ENCODE results near the gene YARS1.
"Not testable (repeated sequence)": the region's sequence is repeated elsewhere in the genome, so short reads cannot be mapped to it uniquely, and the experiment has no call there.

YARS1 gene

GRCh38 chr1:32817815-32818786 lies 943 bp upstream of the YARS1 start:
- DNase-seq (ENCODE audit: low spot score) = peak; percentile 62

GRCh38 chr1:32816676-32817158 lies 441 bp downstream of the YARS1 start:
- no peak for DNase-seq (ENCODE audit: low spot score)

- DNase-seq (ENCODE audit: low spot score) = no peak
Observed at GRCh38 chr1:32813941-32814739, 3.0 kb downstream of the YARS1 start.

GRCh38 chr1:32811917-32812316 lies 5.2 kb downstream of the YARS1 start:
- DNase-seq (ENCODE audit: low spot score) = no peak

GRCh38 chr1:32811265-32811664 lies 5.9 kb downstream of the YARS1 start:
- no peak for DNase-seq (ENCODE audit: low spot score)

- DNase-seq (ENCODE audit: low spot score) = no peak
Observed at GRCh38 chr1:32810358-32810757, 6.8 kb downstream of the YARS1 start.

GRCh38 chr1:32808580-32808979 lies 8.6 kb downstream of the YARS1 start:
- no peak for DNase-seq (ENCODE audit: low spot score)

GRCh38 chr1:32806910-32807523 lies 10.1 kb downstream of the YARS1 start:
- peak; percentile 57 for DNase-seq (ENCODE audit: low spot score)

- no peak for DNase-seq (ENCODE audit: low spot score)
Observed at GRCh38 chr1:32806290-32806689, 10.9 kb downstream of the YARS1 start.

GRCh38 chr1:32804460-32804859 lies 12.7 kb downstream of the YARS1 start:
- DNase-seq (ENCODE audit: low spot score) = not testable (repeated sequence)

- DNase-seq (ENCODE audit: low spot score) = no peak
Observed at GRCh38 chr1:32801096-32801715, 16.0 kb downstream of the YARS1 start.

- DNase-seq (ENCODE audit: low spot score) = no peak
Observed at GRCh38 chr1:32798679-32799416, 18.3 kb downstream of the YARS1 start.

GRCh38 chr1:32798191-32798590 lies 19.0 kb downstream of the YARS1 start:
- DNase-seq (ENCODE audit: low spot score) = no peak

- no peak for DNase-seq (ENCODE audit: low spot score)
Observed at GRCh38 chr1:32797456-32797855, 19.7 kb downstream of the YARS1 start.

- not testable (repeated sequence) for DNase-seq (ENCODE audit: low spot score)
Observed at GRCh38 chr1:32795763-32796162, 21.4 kb downstream of the YARS1 start.

- no peak for DNase-seq (ENCODE audit: low spot score)
Observed at GRCh38 chr1:32791881-32792280, 25.3 kb downstream of the YARS1 start.

GRCh38 chr1:32789356-32789755 lies 27.8 kb downstream of the YARS1 start:
- DNase-seq (ENCODE audit: low spot score) = not testable (repeated sequence)

GRCh38 chr1:32786856-32787255 lies 30.3 kb downstream of the YARS1 start:
- DNase-seq (ENCODE audit: low spot score) = no peak

- no peak for DNase-seq (ENCODE audit: low spot score)
Observed at GRCh38 chr1:32784817-32785216, 32.3 kb downstream of the YARS1 start.

- DNase-seq (ENCODE audit: low spot score) = no peak
Observed at GRCh38 chr1:32783851-32784250, 33.3 kb downstream of the YARS1 start.

GRCh38 chr1:32782086-32782485 lies 35.1 kb downstream of the YARS1 start:
- DNase-seq (ENCODE audit: low spot score) = no peak
